ENCODE data around the gene CCDC187. TPM values are rescaled to one million over a fixed set of nuclear protein-coding genes. Genes with fewer than 3 reads are reported as not detected.

Gene CCDC187
- total and polyA plus RNA-seq, 2 of the 13 experiments (the other 11 are each of a cell fraction or from before 2014, with no cell fraction given), result 0.03 to 0.13 TPM

DNA sequence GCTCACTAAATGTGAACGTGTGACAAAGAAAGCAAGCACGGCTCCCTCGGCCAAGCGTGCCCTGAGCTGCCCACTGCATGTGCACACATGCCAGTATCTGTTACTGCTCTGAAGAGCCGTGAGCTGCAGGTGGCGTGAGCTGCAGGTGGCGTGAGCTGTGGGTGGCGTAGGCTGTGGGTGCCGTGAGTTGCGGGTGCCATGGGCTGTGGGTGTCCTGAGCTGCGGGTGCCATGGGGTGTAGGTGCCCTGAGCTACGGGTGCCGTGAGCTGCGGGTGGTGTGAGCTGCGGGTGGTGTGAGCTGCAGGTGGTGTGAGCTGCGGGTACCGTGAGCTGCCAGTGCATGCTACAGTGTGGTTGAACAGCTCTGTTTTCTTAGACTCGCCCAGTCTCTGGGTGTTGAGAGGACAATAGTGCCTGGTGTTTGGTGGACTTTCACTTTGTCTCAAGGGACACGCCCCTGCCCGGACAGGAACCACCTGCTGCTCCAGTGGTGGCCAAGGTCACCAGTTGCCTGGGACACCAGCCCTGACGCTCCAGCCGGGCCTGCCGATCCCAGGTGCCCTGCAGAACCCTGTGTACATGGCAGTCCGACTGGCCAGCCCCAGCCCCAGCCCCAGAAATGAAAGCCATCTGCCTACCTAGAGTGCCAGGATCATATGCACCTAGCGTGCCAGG is 6.7 kb downstream of the CCDC187 start (continued):
- no peak for TF ChIP-seq HNRNPK (IDR thresholded peaks at IDR 0.05; ENCODE audit: low read depth, low read length, poor library complexity, severe bottlenecking)
- peak; percentile 39; the same call in 1 of the 2 replicates for TF ChIP-seq TBX3 (IDR thresholded peaks at IDR 0.05; ENCODE audit: borderline replicate concordance)
- no peak for TF ChIP-seq ZNF460 (CRISPR knock-in tag; IDR thresholded peaks at IDR 0.05; ENCODE audit: borderline replicate concordance)
- no peak for TF ChIP-seq FOXA1 (IDR thresholded peaks at IDR 0.05)
- TF ChIP-seq FOXA1 (CRISPR knock-in tag; IDR thresholded peaks at IDR 0.05), result peak; percentile 61; the same call in 1 of the 2 replicates
- TF ChIP-seq DNMT1 (CRISPR knock-in tag; IDR thresholded peaks at IDR 0.05), result no peak
- TF ChIP-seq, protein P1, sequence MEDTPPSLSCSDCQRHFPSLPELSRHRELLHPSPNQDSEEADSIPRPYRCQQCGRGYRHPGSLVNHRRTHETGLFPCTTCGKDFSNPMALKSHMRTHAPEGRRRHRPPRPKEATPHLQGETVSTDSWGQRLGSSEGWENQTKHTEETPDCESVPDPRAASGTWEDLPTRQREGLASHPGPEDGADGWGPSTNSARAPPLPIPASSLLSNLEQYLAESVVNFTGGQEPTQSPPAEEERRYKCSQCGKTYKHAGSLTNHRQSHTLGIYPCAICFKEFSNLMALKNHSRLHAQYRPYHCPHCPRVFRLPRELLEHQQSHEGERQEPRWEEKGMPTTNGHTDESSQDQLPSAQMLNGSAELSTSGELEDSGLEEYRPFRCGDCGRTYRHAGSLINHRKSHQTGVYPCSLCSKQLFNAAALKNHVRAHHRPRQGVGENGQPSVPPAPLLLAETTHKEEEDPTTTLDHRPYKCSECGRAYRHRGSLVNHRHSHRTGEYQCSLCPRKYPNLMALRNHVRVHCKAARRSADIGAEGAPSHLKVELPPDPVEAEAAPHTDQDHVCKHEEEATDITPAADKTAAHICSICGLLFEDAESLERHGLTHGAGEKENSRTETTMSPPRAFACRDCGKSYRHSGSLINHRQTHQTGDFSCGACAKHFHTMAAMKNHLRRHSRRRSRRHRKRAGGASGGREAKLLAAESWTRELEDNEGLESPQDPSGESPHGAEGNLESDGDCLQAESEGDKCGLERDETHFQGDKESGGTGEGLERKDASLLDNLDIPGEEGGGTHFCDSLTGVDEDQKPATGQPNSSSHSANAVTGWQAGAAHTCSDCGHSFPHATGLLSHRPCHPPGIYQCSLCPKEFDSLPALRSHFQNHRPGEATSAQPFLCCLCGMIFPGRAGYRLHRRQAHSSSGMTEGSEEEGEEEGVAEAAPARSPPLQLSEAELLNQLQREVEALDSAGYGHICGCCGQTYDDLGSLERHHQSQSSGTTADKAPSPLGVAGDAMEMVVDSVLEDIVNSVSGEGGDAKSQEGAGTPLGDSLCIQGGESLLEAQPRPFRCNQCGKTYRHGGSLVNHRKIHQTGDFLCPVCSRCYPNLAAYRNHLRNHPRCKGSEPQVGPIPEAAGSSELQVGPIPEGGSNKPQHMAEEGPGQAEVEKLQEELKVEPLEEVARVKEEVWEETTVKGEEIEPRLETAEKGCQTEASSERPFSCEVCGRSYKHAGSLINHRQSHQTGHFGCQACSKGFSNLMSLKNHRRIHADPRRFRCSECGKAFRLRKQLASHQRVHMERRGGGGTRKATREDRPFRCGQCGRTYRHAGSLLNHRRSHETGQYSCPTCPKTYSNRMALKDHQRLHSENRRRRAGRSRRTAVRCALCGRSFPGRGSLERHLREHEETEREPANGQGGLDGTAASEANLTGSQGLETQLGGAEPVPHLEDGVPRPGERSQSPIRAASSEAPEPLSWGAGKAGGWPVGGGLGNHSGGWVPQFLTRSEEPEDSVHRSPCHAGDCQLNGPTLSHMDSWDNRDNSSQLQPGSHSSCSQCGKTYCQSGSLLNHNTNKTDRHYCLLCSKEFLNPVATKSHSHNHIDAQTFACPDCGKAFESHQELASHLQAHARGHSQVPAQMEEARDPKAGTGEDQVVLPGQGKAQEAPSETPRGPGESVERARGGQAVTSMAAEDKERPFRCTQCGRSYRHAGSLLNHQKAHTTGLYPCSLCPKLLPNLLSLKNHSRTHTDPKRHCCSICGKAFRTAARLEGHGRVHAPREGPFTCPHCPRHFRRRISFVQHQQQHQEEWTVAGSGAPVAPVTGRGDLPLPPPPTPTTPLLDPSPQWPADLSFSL (CRISPR knock-in tag; IDR thresholded peaks at IDR 0.05), result no peak
- TF ChIP-seq KLF16 (CRISPR knock-in tag; IDR thresholded peaks at IDR 0.05), result peak in 1 of 2 experiments; percentile 76; a peak in 2 of 4 replicates
- TF ChIP-seq CAMTA2 (CRISPR knock-in tag; IDR thresholded peaks at IDR 0.05; ENCODE audit: borderline replicate concordance), result peak; percentile 59; the same call in 1 of the 2 replicates
- no peak for TF ChIP-seq TCF7 (IDR thresholded peaks at IDR 0.05; ENCODE audit: low read depth)
- no peak for TF ChIP-seq ZNF816 (CRISPR knock-in tag; IDR thresholded peaks at IDR 0.05; ENCODE audit: borderline replicate concordance)
- no peak for TF ChIP-seq ZNF710 (CRISPR knock-in tag; IDR thresholded peaks at IDR 0.05; ENCODE audit: borderline replicate concordance)
- no peak for TF ChIP-seq KLF9 (CRISPR knock-in tag; IDR thresholded peaks at IDR 0.05; ENCODE audit: low read depth)
- no peak for TF ChIP-seq SMARCE1 (IDR thresholded peaks at IDR 0.05; ENCODE audit: borderline replicate concordance)
- peak; percentile 42; the same call in 1 of the 2 replicates for TF ChIP-seq FOXK1 (CRISPR knock-in tag; IDR thresholded peaks at IDR 0.05; ENCODE audit: borderline replicate concordance, low read depth)
- peak; percentile 92 for TF ChIP-seq ARID4A (CRISPR knock-in tag; IDR thresholded peaks at IDR 0.05; ENCODE audit: borderline replicate concordance)
- peak; percentile 19; the same call in 1 of the 2 replicates for TF ChIP-seq ARNTL (CRISPR knock-in tag; IDR thresholded peaks at IDR 0.05)
